CD4-positive, alpha-beta T cell treated with Interleukin-15 for 4 hours (primary cell): ENCODE data around the gene ZNF593OS.

Experiments used
- DNase-seq: peaks from one replicate; pipeline ENCODE4 v3.0.0-alpha.2; 2020; ENCODE audit warnings: low spot score

ZNF593OS gene

GRCh38 chr1:26184086-26184485, 12.5 kb upstream of the ZNF593OS start:
- no peak for DNase-seq

GRCh38 chr1:26182383-26182696, 10.7 kb upstream of the ZNF593OS start:
- DNase-seq = no peak

GRCh38 chr1:26181586-26182382, 10.2 kb upstream of the ZNF593OS start:
- no peak for DNase-seq

GRCh38 chr1:26180010-26180506, 8.4 kb upstream of the ZNF593OS start:
- no peak for DNase-seq

GRCh38 chr1:26177182-26177684, 5.6 kb upstream of the ZNF593OS start, which contains the start of gene CNKSR1:
CNKSR1 (plus strand) TSS chr1:26177491; CDS start chr1:26177548, 57 bp downstream.
- no peak for DNase-seq

- DNase-seq = no peak
Measured at GRCh38 chr1:26175346-26175745, 3.7 kb upstream of the ZNF593OS start.

GRCh38 chr1:26170472-26170821, 1.2 kb downstream of the ZNF593OS start:
- no peak for DNase-seq

GRCh38 chr1:26169669-26170471, 1.8 kb downstream of the ZNF593OS start, which contains the start of gene ZNF593:
ZNF593 (plus strand) TSS chr1:26169908; CDS start chr1:26169984, 76 bp downstream.
- DNase-seq = peak; percentile 88

GRCh38 chr1:26169198-26169554, 2.5 kb downstream of the ZNF593OS start:
- DNase-seq = no peak

GRCh38 chr1:26168410-26169197, 3.0 kb downstream of the ZNF593OS start, which contains the start of gene C1orf232:
C1orf232 (minus strand) TSS chr1:26168963; CDS start chr1:26168499, 464 bp downstream.
- no peak for DNase-seq

- no peak for DNase-seq
Measured at GRCh38 chr1:26166719-26167281, 4.8 kb downstream of the ZNF593OS start.

- no peak for DNase-seq
Measured at GRCh38 chr1:26164861-26165842, 6.5 kb downstream of the ZNF593OS start.

GRCh38 chr1:26164036-26164860, 7.4 kb downstream of the ZNF593OS start:
- peak; percentile 34 for DNase-seq

GRCh38 chr1:26163684-26164035, 8.0 kb downstream of the ZNF593OS start:
- DNase-seq = no peak

GRCh38 chr1:26162220-26162709, 9.4 kb downstream of the ZNF593OS start:
- no peak for DNase-seq

- no peak for DNase-seq
Measured at GRCh38 chr1:26161415-26162219, 10.0 kb downstream of the ZNF593OS start.

GRCh38 chr1:26160527-26161414, 10.9 kb downstream of the ZNF593OS start:
- DNase-seq = no peak

- DNase-seq = no peak
Measured at GRCh38 chr1:26159743-26160039, 11.9 kb downstream of the ZNF593OS start.
